ENCODE results near the gene TFF3.

The TFF3 gene

DNA sequence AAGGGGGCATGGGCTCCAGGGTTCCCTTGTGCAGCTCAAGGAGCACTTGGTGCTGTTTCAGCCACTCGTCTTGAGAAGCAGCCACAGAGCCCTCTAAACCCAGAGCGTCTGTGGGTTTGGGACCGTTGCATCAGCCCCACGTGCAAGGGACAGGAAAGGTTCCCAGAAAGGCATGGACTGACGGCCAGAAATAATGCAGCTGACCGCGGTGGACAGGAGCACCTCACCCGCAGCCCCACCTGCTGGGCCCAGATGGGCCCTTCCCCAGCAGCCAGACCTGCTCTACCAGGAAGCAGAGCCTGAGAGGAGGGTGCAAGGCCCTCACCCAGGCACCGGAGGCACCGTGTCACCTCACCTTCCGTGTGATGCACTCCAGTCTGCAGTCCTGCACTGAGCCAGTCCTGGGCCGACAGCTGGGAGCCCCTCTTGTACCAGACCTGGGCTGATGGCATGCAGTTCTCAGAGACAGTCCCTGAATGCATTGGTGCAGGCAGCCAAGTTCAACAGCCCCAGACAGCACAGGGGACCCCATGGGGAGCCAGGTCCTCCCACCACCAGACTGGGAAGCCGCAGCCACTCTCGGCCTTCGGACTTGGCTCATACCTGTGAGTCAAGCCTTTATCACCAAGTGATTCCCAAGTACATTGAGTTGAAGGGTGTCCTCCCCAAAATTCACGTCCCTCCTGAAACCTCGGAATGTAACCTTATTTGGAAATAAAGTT, 4.8 kb upstream of the TFF3 start:
- DNase-seq = no peak

DNA sequence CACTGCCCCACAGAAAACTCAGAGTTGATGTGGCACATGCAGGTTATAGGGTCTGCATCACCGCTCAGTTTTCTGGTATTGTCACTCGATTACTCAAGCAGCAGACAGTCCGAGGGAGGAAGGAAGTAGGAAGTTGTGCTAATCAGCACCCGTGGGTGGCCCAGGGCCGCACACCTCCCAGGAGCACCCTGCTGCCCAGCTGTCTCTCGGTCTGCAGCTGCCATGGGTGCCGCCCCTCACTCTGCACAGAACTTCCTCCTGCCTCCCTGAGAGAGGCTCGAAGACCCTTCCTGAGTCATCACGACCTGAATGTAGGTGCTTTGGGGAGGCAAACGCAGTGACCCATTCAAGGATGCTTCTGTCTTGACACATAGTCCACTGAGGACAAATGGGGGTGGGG, 4.2 kb upstream of the TFF3 start:
- no peak for DNase-seq

DNA sequence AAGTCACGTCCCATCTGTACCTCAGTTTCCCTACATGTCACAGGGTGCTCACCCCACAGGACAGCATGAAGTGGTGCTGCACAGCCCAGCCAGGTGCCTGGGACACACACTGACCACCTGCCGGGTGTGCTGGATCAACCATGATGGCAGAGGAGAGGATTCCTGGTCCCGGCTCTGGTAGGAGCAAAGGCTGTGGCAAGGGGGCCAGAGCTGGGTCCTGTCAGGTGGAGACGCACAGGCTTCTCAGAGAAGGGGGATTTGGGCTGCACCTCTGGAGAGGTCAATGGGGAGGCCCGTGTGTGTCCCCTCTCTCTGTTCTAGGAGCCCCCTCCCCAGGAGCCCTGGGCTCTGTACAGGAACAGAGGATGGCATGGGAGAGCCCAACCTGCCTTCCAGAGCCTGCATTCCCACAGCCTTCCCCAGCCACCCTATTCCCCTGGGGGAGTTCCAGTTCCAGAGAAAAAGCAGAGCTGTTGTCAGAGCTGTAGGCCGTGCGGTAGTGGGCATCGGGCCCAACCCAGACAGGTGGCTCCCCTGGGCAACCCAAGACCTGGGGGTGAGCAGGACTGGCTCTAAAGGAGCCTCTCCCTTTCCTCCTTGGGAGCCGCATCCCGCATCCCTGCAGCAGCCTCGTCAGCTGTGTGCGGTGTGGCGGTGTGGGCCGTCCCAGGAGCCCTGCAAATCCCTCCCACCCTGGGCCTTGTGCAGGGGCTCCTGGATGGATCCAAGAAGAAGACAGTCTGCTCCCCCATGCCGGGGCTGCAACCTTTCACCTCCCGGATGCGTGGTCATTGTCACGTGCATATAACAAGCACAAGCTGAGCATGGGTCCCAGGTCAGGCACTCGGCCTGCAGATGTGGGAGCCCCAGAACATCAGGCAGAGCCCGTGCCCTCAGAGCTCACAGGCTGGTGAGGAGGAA, 2.9 kb upstream of the TFF3 start:
- DNase-seq = no peak

DNA sequence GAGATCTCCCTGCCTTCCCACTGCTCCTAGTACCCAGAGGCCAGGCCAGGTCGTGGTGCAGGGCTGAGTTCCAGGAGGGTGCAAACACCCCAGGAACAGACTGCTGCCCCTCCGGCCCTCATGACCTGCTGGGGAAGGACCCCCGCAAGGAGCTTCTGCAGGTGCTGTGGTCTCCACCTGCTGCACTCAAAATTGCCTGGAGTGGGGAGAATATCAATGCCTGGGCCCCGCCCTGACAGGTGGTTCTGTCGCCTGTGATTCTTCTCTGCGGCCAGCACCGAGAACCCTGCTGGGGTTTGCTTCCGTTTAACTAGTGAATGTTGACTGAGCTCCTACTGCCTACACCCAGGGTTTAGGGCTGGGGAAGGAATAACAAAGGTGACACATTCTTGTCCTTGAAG, 2.1 kb upstream of the TFF3 start:
- peak; percentile 37 for DNase-seq

DNA sequence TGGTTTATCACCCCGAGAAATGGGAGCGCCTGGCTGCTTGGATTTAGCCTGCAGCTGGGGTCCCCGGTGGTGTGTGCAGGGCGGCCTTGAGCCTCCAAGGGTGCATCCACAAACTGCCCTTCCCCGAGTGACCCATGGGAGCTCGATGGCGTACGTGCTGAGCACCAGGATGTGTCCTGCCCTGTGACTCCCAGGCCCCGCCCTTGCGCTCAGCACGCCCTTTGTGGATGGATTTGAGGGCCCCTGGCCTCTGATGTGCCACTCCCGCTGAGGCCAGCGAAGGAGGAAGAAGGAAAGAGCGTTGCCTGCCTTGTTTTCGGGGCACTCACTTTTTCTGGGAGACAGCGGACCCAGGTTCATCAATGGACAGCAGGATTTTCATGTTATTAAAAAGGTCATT, 1.7 kb upstream of the TFF3 start:
- peak; percentile 45 for DNase-seq

DNA sequence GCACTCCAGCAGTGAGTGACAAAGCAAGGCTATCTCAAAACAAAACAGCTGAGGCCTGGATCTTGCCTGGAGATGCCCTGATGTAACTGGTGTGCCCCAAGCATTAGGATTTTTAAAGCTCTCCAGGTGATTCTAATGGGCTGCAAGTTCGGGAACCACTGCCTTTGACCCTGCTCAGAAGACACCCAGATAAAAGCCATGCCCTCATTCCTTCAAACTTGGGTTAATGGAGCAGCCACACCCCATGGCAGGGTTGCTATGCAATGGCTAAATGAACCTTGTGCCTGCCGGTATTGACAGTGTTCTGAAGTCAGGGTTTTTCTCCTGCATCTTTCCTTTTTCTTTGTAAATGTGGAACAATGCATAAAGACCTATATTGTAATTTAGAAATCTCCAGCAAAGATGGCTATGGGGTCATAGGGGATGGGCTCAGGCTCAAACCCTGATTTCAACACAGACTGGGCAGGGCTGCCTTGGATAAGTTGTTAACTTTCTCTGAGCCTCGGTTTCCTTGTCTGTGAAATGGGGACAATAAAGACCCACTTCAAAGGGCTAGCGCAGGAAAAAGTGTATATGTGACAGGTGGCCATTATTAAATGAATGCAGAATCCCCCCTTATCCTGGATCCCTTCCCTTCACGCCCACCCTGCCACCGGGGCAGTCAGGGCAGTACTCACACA, 453 bp downstream of the TFF3 start:
- no peak for DNase-seq

DNA sequence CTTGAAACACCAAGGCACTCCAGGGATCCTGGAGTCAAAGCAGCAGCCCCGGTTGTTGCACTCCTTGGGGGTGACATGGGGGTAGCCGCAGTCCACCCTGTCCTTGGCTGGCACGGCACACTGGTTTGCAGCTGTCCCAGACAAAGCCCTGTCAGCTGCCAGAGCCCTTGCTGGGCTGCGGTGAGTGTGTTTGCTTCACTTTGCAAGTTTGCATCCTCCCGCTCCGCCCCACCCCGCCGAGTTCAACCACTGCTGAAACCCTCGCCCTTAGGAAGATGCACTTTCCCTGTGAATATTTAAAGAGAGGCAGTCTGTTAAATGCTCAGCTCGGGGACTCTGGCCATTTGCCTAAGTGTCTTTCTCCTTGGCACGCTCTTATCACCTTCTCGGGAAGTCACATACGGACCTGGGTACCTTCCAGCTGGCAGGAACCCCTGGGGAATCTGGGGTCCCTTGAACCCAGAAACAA, 1.7 kb downstream of the TFF3 start:
- no peak for DNase-seq

DNA sequence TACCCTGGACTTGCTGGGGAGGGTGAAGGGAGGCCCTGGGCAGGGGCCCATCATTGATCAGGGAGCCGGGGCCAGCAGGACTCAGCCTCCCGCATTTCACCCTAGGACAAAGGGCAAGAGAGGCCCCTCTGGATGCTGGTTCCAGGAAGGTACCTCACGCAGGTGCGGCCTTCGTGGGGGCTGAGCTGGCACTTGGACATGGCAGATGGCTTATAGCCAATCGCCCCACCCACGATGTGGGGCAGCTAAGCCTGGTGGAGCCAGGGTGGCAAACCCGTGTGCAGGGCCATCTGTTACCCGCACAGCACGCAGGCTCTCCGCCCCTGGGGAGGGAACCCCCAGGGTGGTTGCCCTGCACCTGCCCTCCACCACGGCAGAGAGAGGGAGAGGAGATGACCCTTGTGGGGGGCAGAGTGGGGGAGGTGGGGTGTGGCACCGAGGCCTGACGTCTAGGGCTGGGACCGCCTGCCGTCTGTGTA, 2.5 kb downstream of the TFF3 start:
- no peak for DNase-seq

DNA sequence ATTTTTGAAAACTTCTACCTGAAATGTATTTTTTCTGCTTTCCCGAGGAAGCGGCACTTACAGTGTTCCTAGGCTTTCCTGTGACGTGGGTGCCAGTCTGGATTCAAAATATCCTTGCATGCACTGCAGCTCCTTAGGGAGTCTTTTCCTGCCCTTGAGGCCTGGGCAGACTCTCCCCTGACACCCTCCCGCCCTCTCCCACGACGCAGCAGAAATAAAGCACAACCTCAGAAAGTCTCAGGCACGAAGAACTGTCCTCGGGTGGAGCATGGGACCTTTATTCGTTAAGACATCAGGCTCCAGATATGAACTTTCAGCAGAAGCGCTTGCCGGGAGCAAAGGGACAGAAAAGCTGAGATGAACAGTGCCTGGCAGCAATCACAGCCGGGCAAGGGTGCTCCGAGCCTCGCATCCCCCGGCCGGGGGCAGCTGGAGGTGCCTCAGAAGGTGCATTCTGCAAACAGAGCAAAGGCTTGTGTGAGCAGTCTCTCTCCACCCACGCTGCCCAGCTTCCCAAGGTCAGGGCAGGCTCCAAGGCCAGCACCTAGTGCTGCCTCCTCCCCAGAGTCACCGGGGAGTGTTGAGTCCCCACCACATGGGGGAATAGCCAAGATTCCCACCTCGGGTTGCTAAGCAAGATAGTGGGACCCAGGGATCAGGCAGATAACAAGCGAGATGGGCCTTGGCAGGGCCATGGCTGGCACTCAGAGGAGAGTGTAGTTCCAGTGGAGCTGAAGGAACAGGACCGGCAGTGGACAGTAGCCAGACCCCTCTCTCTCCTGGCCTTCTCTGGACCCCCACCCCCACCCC, 3.2 kb downstream of the TFF3 start:
- no peak for DNase-seq

DNA sequence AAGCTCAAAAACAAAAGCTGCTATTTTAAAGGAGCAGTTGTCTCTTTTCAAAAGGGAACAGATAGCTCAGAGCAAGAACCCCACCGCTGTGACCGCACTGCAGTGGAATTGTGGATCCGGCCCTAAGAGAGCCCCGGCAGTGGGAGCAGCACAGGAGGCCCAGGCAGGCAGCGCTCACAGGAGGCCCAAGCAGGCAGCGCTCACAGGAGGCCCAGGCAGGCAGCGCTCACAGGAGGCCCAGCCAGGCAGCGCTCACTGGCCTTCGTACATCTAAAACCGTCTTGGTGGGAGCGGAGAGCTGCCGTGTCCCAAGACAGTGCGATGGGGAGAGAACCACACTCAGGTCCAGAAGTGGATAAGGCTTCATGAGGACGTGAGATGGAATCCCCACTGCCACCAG, 4.0 kb downstream of the TFF3 start:
- DNase-seq = no peak

DNA sequence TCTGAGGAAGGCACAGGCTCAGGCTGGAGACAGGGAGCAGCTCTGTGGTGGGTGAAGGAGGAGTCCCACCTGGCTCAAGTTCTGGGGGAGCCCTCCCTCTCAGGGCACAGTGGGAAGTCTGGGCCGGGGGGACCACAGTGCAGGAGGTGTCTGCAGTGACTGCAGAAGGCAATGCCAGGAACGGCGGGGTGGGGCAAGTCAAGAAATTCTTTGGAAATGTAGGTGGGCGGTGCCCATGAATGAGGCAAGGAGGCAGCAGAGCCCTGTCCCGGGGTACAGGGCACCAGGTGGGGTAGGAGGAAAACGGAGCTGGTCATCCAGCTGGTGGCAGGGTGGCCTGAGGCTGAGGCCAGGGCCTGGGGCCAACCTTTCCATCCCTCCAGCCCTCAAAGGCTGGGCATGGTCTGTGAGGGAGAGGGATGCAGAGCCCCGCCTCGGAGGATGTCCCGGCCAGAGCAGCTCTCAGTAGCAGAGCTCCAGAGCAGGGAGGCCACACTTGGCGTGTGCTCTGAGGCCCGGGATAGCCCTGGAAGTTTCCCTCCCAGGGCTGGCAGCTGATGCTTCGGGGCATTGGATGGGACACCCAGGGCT, 4.7 kb downstream of the TFF3 start:
- no peak for DNase-seq

DNA sequence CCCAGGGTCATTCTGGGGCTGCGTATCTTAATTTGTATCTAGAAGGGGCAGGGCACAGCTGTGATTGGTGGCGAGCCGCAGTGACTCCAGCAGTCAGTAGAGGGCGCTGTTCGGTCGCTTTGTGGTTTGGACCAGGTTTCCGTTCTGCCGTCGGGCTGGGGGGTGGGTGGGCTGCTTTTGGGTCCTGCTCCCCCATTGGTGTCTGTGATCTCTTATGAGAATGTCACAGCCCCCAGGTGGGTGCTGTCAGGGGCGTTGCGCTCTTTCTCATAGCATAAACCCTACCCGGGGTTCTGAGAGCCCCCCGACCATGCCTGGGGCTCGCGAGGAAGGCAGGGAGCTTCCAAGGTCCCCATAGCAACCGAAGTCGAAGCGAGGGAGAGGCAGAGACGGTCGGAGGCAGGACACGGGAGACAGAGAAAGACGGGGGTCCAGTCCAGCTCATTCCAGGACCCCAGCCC, 5.4 kb downstream of the TFF3 start:
- DNase-seq = peak; percentile 23

DNA sequence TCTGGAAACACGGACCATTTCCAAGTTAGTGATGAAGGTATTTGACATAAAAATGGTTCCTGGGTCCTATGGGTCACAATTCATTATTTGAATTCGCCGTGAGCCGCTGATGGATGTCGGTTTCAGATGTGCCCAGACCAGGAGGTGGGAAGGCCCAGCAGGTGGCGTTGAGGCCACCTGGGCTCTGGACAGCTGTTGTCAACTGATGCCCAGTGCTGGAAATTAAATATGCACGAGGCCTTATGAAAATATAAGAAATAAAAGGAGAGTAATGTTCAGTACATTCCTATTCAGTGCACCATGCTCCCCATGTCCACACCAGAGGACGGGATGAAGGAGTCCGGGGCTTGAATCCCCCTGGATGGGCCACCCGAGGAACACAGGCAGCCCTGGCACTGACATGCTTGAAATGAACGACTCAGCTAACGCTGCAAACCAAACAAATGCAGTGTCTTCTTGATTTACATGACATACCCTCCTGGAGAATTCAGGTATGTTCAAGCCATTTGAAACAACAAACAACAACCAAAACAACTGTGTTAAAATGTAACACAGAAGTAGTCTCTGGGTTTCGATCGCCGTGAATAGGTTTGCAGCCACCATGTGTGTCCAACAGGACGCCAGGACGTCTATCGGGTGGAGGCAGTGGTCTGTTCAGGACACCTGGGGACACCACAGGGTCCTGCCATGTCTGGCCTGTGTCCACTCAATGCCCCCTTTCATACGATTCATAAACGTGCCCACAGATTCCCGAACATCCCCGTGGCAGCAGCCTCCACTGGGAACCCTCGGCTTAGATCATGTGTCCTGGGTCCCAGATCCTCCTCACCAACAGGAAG, 6.1 kb downstream of the TFF3 start:
- DNase-seq = no peak

DNA sequence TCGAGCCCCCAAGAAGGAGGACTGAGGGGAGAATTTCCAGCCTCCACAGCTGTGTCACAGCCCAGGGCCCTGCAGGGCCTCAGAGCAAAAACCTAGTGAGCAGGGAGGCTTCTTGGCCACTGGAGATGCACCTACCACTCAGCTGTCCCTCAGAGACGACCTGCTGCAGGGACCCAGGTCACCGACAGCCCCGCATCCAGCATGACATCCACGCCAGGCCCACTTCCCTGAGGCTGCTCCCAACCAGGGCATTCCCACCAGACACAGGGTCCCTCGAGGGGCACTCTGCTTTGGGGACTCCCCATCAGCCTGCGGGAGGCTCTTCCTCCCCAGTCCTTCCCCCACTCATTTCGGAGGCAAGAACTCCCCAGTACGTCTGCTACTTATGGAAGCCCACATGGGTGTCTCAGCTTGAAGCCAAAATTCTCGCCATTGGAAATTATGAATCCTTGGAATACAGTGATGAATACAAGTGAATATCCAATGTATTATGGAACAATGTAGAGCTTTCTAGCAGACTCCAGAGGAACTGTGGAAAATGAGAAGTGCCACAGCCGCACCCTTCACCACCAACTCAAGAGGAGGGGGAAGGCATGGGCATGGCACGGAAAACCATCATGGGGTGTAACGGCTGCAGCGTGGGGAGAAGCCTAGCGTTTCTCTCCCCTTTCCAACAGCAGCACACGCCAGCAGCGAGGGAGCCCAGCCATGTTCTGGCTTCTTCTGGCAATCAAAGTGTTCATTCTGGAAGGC, 6.9 kb downstream of the TFF3 start:
- no peak for DNase-seq

DNA sequence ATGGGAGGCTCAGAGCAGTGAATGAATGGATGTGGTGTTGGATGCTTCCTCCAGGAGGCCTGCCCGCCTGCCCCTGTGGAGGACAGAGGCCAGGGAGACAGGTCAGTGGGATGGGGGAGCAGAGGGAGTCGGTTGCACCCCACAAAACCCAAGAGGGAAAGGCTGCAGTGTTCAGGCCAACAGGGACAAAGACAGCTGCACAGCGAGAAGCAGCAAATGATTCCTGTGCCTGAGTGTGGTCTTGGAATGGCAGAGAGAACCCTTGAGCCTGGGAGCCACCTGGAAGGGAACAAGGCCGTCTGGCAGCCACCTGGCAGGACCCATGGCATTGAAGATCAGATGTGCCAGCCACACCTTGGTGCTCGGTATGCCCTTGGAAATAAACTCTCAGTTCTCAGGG, 8.1 kb downstream of the TFF3 start:
- DNase-seq = no peak

DNA sequence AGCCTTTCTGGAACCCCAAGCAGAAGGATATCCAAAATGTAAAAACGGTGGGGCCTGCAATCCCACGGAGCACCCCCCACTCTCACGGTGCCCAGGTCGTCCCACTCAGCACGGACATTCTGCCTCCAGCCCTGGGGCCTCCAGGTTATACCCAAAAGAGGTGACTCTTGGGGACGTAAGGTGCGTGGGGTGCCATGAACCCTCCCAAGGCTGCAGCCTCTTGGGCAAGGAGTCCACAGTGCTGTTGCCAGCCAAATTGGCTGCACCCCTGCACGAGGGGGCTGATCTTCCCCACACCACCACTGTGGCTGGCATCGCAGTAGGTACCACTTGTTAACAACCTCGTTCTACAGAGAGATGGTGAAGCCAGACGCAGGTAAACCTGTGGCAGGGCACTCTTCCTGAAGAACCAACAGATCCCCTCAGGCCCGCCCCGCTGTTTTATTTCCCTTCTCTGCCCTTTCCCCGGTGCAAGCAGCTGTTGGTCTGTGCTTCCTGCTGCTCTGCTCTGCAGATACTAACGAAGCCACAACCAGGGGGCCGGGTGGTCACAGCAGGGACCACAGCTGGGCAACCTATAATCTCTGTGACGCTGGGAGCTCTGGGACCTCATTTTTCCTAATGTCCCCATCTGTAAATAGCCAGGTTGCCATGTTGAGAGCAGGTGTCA, 8.7 kb downstream of the TFF3 start:
- DNase-seq = no peak

DNA sequence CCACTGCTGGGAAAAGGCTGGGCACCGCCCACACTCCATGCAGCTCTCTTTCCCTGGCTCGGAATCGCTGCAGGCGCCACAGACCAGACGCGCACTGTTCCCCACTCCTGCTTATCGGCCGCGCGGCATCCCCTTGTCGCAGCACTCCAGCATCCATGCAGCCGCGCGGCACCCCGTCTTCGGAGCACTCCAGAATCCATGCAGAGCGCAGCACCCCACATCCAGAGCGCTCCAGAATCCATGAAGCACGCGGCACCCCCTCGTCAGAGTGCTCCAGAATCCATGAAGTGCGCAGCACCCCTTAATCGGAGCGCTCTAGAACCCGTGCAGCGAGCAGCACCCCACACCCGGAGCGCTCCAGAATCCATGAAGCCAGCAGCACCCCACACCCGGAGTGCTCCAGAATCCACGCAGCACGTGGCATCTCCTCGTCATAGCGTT, 9.5 kb downstream of the TFF3 start:
- no peak for DNase-seq

DNA sequence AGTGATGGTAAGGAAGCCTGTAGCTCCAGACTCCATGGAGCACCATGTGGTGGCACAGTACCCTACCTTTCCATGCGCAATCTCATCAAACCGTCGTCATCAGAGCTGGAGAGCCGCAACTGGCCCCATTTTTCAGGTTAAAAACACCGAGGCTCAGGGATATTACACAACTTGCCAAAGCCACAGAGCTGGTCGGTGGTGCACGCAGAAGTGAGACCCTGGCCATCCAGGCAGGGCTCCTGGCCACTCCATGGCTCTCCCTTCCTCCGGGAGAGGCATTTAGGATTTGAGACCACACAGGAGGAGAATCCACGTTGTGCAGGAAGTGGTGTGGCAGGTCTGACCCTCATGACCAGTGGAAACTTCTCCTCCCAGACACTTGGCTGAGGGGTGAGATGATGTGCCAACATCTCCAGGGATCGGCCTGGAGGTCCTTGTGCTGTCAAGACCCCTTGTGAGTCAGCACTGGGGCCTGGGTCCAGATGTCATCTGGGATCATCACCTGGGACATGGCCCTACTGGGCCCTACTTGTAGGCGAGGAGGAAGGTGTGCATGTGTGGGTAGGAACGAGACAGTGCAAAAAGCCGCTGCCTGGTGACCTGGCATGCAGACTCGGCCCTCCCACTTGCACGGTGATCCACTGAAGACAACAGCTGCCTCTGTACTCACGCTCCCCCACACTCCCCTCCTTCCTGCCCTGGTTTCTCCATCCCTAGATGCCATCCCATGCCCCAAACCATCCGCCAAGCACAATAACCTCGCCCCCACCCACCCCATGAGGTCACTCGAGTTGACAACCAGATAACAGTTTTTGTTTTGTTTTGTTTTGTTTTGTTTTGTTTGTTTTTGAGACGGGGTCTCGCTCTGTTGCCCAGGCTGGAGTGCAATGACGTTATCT, 10.4 kb downstream of the TFF3 start:
- DNase-seq = no peak

DNA sequence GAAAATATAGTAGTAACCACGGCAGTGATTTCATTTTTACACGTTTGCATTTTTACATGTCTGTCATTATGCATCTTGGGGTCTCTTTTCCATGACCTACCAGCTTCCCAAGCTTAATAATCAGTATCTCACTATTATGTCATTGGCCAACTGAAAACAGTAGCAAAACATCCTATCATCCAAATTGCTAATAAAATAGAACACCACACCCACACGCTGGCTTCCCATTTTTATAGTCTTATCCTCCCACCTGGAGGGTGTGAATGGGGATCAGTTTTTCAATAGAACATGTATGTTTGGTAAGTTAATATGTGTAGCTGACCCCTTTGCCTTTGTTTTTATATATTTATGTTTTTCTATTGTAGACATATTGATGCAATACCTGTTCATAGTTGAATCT, 11.8 kb downstream of the TFF3 start:
- DNase-seq = no peak
